Measurements from ENCODE around the gene RBBP7.
"Not testable (repeated sequence)": the region's sequence is repeated elsewhere in the genome, so short reads cannot be mapped to it uniquely, and the experiment has no call there.

RBBP7 gene

DNA sequence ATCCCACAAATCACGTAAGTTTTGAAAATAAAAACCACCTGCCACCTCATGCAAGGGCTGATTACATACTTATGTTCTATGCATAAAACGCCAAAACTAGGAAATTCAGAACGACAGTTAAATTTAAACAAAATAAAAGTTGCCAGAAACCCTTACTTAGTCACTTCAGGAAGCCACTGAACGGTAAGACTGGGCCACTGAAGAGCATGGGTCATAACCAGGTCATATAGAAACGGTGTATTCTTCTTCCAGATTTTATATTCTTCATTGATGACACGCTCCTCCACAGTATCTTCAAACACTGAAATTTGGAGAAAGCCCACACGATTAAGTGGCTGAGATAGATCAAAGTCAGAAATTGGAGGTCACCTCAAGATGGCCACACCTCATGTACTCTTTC, 1.2 kb downstream of the RBBP7 start:
- no peak for DNase-seq (ENCODE audit: low read depth)
- peak overlapping the region; percentile 64 for H3K4me3 ChIP-seq (ENCODE audit: control insufficient read depth, low read depth, low read length)
- TF ChIP-seq, protein P1, sequence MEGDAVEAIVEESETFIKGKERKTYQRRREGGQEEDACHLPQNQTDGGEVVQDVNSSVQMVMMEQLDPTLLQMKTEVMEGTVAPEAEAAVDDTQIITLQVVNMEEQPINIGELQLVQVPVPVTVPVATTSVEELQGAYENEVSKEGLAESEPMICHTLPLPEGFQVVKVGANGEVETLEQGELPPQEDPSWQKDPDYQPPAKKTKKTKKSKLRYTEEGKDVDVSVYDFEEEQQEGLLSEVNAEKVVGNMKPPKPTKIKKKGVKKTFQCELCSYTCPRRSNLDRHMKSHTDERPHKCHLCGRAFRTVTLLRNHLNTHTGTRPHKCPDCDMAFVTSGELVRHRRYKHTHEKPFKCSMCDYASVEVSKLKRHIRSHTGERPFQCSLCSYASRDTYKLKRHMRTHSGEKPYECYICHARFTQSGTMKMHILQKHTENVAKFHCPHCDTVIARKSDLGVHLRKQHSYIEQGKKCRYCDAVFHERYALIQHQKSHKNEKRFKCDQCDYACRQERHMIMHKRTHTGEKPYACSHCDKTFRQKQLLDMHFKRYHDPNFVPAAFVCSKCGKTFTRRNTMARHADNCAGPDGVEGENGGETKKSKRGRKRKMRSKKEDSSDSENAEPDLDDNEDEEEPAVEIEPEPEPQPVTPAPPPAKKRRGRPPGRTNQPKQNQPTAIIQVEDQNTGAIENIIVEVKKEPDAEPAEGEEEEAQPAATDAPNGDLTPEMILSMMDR (IDR thresholded peaks at IDR 0.05; ENCODE audit: control insufficient read depth, insufficient read depth, low read depth, low read length, missing control alignments): no peak

DNA sequence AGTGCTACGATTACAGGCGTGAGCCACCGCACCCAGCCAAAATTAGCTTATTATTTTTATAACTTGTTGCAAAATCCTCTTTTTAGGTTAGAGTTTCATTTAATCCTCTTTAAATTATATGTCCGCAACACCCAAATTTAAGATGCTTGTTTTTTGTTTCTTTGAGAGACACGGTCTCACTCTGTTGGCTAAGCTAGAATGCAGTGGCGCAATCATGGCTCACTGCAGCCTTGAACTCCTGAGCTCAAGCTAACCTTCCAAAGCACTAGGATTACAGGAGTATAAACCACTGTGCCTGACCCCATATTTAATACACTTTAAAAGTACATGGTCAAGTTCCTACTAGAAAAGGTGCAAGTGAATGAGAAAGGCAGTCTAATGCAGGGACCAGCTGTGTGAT, 2.2 kb downstream of the RBBP7 start:
- no peak for DNase-seq (ENCODE audit: low read depth)
- TF ChIP-seq, protein P1 (IDR thresholded peaks at IDR 0.05; ENCODE audit: control insufficient read depth, insufficient read depth, low read depth, low read length, missing control alignments): no peak
- H3K4me3 ChIP-seq (ENCODE audit: control insufficient read depth, low read depth, low read length): no peak overlapping the region

DNA sequence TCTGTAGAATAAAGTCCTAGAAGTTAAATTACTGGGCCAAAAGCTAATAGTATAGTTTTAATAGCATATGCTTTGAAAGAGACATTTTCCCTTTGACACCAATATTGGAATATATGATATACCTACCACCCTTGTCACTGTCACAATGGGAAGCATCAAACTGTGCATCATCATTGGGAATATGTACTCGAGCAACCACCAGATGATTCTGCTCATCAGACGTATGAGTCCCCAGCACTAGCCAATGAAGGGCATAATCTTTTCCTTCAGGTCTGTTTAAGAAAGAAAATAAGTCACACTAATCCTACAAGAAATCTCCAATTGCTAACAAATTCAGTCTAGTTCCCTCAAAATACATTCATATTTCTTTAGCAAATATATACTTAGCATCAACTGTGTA, 7.3 kb downstream of the RBBP7 start:
- no peak for DNase-seq (ENCODE audit: low read depth)
- no peak overlapping the region for H3K4me3 ChIP-seq (ENCODE audit: control insufficient read depth, low read depth, low read length)
- TF ChIP-seq, protein P1 (IDR thresholded peaks at IDR 0.05; ENCODE audit: control insufficient read depth, insufficient read depth, low read depth, low read length, missing control alignments): no peak

DNA sequence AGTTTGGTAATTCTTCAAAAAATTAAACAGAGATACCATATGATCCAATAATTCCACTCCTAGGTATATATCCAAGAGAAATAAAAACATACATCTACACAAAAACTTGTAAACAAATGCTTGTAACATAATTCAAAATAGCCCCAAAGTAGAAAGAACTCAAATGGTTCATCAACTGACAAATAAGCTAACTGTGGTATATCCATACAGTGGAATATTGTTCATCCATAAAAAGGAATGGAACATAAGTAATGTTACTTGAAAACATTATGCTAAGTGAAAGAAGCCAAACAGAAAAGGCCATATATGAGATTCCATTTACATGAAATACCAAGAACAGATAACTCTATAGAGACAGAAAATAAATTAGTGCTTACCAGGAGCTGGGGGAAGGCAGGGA, 13.4 kb downstream of the RBBP7 start:
- TF ChIP-seq, protein P1 (IDR thresholded peaks at IDR 0.05; ENCODE audit: control insufficient read depth, insufficient read depth, low read depth, low read length, missing control alignments): no peak

DNA sequence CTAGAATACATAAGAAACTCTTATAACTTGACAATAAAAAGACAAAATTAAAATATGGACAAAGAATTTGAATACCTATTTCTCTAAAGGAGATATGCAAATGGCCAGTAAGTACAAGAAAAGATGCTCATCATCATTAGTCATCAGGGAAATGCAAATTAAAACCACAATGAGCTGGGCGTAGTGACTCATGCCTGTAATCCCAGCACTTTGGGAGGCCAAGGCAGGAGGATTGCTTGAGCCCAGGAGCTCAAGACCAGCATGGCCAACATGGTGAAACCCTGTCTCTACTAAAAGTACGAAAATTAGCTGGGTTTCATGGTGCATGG, 14.1 kb downstream of the RBBP7 start:
- not testable (repeated sequence) for H3K4me3 ChIP-seq (ENCODE audit: control insufficient read depth, low read depth, low read length); DNase-seq (ENCODE audit: low read depth)

More for the DNA sequence above, 13.4 kb downstream of the RBBP7 start:
- no peak overlapping the region for H3K4me3 ChIP-seq (ENCODE audit: control insufficient read depth, low read depth, low read length)
- DNase-seq (ENCODE audit: low read depth): no peak

DNA sequence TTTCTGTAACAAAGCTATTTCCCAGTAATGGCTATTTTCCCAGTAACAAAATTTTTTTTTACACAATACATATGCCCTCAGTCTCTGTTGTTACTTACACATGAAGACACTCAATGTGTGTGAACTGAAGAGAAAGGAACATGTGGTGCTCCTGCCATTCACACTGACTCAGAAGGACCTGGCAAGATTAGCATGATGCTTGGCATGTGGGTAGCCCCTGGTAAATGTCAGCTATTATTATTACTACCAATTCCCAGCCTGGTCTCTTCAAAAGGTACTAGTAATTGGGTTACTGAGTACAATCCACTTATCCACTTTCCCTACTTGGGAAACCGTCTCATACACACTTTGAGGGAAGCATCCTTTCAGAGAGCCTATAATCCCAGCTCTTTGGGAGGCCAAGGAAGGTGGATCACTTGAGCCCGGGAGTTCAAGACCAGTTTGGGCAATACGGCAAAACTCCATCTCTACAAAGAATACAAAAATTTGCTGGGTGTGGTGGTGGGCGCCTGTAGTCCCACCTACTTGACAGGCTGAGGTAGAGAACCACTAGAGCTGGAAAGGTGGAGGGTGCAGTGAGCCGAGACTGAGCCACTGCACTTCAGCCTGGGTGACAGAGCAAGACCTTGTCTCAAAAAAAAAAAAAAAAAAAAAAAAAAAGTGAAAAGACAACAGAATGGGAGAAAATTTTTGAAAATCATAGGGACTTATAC, 14.6 kb downstream of the RBBP7 start:
- H3K4me3 ChIP-seq (ENCODE audit: control insufficient read depth, low read depth, low read length): no peak overlapping the region
- TF ChIP-seq, protein P1 (IDR thresholded peaks at IDR 0.05; ENCODE audit: control insufficient read depth, insufficient read depth, low read depth, low read length, missing control alignments): no peak
- no peak for DNase-seq (ENCODE audit: low read depth)

DNA sequence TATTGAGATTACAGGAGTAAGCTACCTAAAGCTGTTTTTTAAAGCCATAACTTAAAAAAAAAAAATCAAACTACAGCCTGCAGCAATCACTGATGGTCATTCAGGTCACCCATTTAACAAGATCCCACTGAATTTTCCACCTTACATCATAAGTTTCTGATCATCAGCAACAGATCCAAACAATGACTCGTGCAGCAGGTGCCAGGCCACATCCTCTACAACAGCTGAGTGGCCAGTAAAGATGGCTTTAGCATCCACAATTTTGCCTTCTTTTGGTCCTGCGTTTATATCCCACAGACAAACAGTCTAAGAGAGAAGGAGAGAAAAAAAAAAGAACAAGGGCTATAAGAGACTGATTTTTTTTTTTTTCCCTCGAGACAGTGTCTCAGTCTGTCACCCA, 16.6 kb downstream of the RBBP7 start:
- DNase-seq (ENCODE audit: low read depth): no peak
- H3K4me3 ChIP-seq (ENCODE audit: control insufficient read depth, low read depth, low read length): no peak overlapping the region
- TF ChIP-seq, protein P1 (IDR thresholded peaks at IDR 0.05; ENCODE audit: control insufficient read depth, insufficient read depth, low read depth, low read length, missing control alignments): no peak
